ENCODE results near the gene RPL10A. TPM values are rescaled to one million over a fixed set of nuclear protein-coding genes. Genes with fewer than 3 reads are reported as not detected.

Gene RPL10A
- polyA plus RNA-seq, 1 of the 3 experiments (the other 2 are of a cell fraction): 3,548 TPM

- Histone ChIP-seq H4K20me1 (ENCODE audit: insufficient read depth) (no peaks in the 10 kb centered on the region), H2AFZ (ENCODE audit: low read depth) (no peak overlapping the region), H3K4me1 (ENCODE audit: control insufficient read depth in 1 of 2, insufficient read depth in 2 of 2, low read depth in 1 of 2, low read length in 1 of 2) (peaks cover 0 to 21% of the 10 kb centered on the region in 2 experiments; a peak in 1 of 4 replicates), H3K79me2 (ENCODE audit: insufficient read depth) (no peaks in the 10 kb centered on the region), H3F3A (replicated peaks; ENCODE audit: insufficient read depth) (no peaks in the 10 kb centered on the region), H3K4me2 (0 out of 2 replicates have a peak overlapping the region, but pooled peaks have one; percentile 44), H3K9ac (no peak overlapping the region), H3K4me3 (ENCODE audit: low read depth in 2 of 2, low read length in 1 of 2) (no peak overlapping the region), H3K9me3 (peaks cover 11% of the 10 kb centered on the region; the same call in 1 of the 2 replicates), H3K27me3 (ENCODE audit: insufficient read depth) (no peaks in the 10 kb centered on the region), H3K9me2 (no peaks in the 10 kb centered on the region), H3K36me3 (replicated peaks in 1 of 2; ENCODE audit: control insufficient read depth in 1 of 2, insufficient read depth in 2 of 2, low read length in 1 of 2) (peaks cover 9 to 13% of the 10 kb centered on the region in 2 experiments), H3K27ac (ENCODE audit: low read depth in 2 of 2, low read length in 1 of 2) (peak overlapping the region in 1 of 2 experiments; percentile 66; a peak in 2 of 4 replicates)
- no peak for DNase-seq
- POLR2A ChIA-PET: no interaction called here
- WGBS (ENCODE audit: low lambda C conversion rate): 91% methylated on average over 8 of the region's 9 CpGs
- TF ChIP-seq POLR2AphosphoS5 (IDR thresholded peaks at IDR 0.05; ENCODE audit: low read depth, low read length): no peak
- TF ChIP-seq RFX5 (IDR thresholded peaks at IDR 0.05; ENCODE audit: low read length): no peak
- TF ChIP-seq, protein P1, sequence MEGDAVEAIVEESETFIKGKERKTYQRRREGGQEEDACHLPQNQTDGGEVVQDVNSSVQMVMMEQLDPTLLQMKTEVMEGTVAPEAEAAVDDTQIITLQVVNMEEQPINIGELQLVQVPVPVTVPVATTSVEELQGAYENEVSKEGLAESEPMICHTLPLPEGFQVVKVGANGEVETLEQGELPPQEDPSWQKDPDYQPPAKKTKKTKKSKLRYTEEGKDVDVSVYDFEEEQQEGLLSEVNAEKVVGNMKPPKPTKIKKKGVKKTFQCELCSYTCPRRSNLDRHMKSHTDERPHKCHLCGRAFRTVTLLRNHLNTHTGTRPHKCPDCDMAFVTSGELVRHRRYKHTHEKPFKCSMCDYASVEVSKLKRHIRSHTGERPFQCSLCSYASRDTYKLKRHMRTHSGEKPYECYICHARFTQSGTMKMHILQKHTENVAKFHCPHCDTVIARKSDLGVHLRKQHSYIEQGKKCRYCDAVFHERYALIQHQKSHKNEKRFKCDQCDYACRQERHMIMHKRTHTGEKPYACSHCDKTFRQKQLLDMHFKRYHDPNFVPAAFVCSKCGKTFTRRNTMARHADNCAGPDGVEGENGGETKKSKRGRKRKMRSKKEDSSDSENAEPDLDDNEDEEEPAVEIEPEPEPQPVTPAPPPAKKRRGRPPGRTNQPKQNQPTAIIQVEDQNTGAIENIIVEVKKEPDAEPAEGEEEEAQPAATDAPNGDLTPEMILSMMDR (IDR thresholded peaks at IDR 0.05): no peak
- TF ChIP-seq, protein P2, sequence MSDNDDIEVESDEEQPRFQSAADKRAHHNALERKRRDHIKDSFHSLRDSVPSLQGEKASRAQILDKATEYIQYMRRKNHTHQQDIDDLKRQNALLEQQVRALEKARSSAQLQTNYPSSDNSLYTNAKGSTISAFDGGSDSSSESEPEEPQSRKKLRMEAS (IDR thresholded peaks at IDR 0.05; ENCODE audit: low read depth): no peak
- no peak for TF ChIP-seq GABPA (IDR thresholded peaks at IDR 0.05; ENCODE audit: low read depth)
- TF ChIP-seq, protein P3, sequence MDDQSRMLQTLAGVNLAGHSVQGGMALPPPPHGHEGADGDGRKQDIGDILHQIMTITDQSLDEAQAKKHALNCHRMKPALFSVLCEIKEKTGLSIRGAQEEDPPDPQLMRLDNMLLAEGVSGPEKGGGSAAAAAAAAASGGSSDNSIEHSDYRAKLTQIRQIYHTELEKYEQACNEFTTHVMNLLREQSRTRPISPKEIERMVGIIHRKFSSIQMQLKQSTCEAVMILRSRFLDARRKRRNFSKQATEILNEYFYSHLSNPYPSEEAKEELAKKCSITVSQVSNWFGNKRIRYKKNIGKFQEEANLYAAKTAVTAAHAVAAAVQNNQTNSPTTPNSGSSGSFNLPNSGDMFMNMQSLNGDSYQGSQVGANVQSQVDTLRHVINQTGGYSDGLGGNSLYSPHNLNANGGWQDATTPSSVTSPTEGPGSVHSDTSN (IDR thresholded peaks at IDR 0.05): no peak
- no peak for TF ChIP-seq RXRA (IDR thresholded peaks at IDR 0.05; ENCODE audit: borderline replicate concordance, low read depth)
- TF ChIP-seq EZH2phosphoT487 (IDR thresholded peaks at IDR 0.05; ENCODE audit: borderline replicate concordance, low read depth): no peak
- no peak for TF ChIP-seq CHD2 (IDR thresholded peaks at IDR 0.05; ENCODE audit: low read length, partially characterized antibody)
- TF ChIP-seq EP300 (IDR thresholded peaks at IDR 0.05; ENCODE audit: borderline replicate concordance in 1 of 2, low read depth in 1 of 2, low read length in 1 of 2): no peak
- no peak for TF ChIP-seq JUND (IDR thresholded peaks at IDR 0.05)
- no peak for TF ChIP-seq FOSL2 (IDR thresholded peaks at IDR 0.05; ENCODE audit: borderline replicate concordance, low read depth)
- TF ChIP-seq SIN3A (IDR thresholded peaks at IDR 0.05; ENCODE audit: borderline replicate concordance, low read depth, low read length): no peak
- TF ChIP-seq TAF1 (IDR thresholded peaks at IDR 0.05; ENCODE audit: borderline replicate concordance, low read depth, low read length): no peak
- TF ChIP-seq YY1 (IDR thresholded peaks at IDR 0.05; ENCODE audit: low read depth): no peak
- TF ChIP-seq TCF12 (IDR thresholded peaks at IDR 0.05): no peak
- TF ChIP-seq, protein P4, sequence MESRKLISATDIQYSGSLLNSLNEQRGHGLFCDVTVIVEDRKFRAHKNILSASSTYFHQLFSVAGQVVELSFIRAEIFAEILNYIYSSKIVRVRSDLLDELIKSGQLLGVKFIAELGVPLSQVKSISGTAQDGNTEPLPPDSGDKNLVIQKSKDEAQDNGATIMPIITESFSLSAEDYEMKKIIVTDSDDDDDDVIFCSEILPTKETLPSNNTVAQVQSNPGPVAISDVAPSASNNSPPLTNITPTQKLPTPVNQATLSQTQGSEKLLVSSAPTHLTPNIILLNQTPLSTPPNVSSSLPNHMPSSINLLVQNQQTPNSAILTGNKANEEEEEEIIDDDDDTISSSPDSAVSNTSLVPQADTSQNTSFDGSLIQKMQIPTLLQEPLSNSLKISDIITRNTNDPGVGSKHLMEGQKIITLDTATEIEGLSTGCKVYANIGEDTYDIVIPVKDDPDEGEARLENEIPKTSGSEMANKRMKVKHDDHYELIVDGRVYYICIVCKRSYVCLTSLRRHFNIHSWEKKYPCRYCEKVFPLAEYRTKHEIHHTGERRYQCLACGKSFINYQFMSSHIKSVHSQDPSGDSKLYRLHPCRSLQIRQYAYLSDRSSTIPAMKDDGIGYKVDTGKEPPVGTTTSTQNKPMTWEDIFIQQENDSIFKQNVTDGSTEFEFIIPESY (IDR thresholded peaks at IDR 0.05; ENCODE audit: borderline replicate concordance, low read depth): no peak
- CTCF ChIA-PET: interaction anchor here (1.8 to 2.0 kb wide), 2 partner anchors 9 to 86 kb away, joined by 5 to 11 read pairs; partner anchors contain the start of gene PPARD
These were observed 40.3 kb upstream of the RPL10A start for GRCh38 chr6:35427851-35428321.

Data from SK-N-SH (cell line).